Small intestine (tissue), 7 donors: ENCODE measurements around the gene CASTOR2. TPM values are rescaled to one million over a fixed set of nuclear protein-coding genes. Genes with fewer than 3 reads are reported as not detected.
"Not testable (repeated sequence)": the region's sequence is repeated elsewhere in the genome, so short reads cannot be mapped to it uniquely, and the experiment has no call there.

ENCODE experiments used
- DNase-seq, 2 donors: peaks; one replicate each; pipeline versions ENCODE4 v3.0.0 to v3.0.0-alpha.2; 2013
- FAIRE-seq: peaks from 2 replicates; lab custom pipeline; 2012; peaks lifted over from hg19 to GRCh38; lab: Jason Lieb, UNC
- H3K27ac ChIP-seq, 3 donors: one replicate each; pipeline ENCODE4 v1.5.1; 2013; ENCODE audit warnings: low read length in 2 of 3, mild to moderate bottlenecking in 2 of 3, control low read depth in 1 of 3, inconsistent platforms in 1 of 3, low read depth in 1 of 3, moderate library complexity in 1 of 3
- H3K27me3 ChIP-seq, 3 donors: one replicate each; pipeline ENCODE4 v1.6.1; 2013; ENCODE audit warnings: low read length in 3 of 3, inconsistent platforms in 1 of 3; ENCODE audit not compliant: control insufficient read depth in 3 of 3, insufficient read depth in 3 of 3
- H3K36me3 ChIP-seq, 3 donors: one replicate each; pipeline ENCODE4 v1.6.1; 2013; ENCODE audit warnings: low read length in 3 of 3, inconsistent platforms in 1 of 3, low read depth in 1 of 3, mild to moderate bottlenecking in 1 of 3, moderate library complexity in 1 of 3; ENCODE audit not compliant: control insufficient read depth in 3 of 3, insufficient read depth in 2 of 3
- H3K4me1 ChIP-seq, 3 donors: one replicate each; pipeline ENCODE4 v1.6.1; 2013; ENCODE audit warnings: low read length in 2 of 3, inconsistent platforms in 1 of 3, low read depth in 1 of 3, mild to moderate bottlenecking in 1 of 3, moderate library complexity in 1 of 3; ENCODE audit not compliant: control insufficient read depth in 3 of 3, insufficient read depth in 2 of 3
- H3K4me3 ChIP-seq, 3 donors: one replicate each; pipeline ENCODE4 v1.5.1; 2013; ENCODE audit warnings: low read length in 3 of 3, control low read depth in 1 of 3, inconsistent platforms in 1 of 3, low read depth in 1 of 3, mild to moderate bottlenecking in 1 of 3, moderate library complexity in 1 of 3
- H3K9me3 ChIP-seq, 2 donors: one replicate each; pipeline ENCODE4 v1.6.1; 2013; ENCODE audit warnings: low read depth in 1 of 2, low read length in 1 of 2; ENCODE audit not compliant: control insufficient read depth in 2 of 2, insufficient read depth in 1 of 2
- WGBS, 3 donors: extraction: QIAGEN DNeasy Blood & Tissue Kit; methylation state at CpG; one replicate each; pipeline ENCODE4 v1.1.7; 2013; 5-methylcytosine and 5-hydroxymethylcytosine counted together
- polyA plus RNA-seq, 4 donors: library from polyadenylated mRNA; stranded (reverse) in 3 of 4; unstranded in 1 of 4; fragments of 200-250 nt in 3 of 4; fragments of 120-200 nt in 1 of 4; gene quantifications; one replicate each; pipeline versions ENCODE4 v1.2.1 to v1.2.3, GENCODE V29; 2013
- donor health status: healthy with polysubstance abuse.
- donor health status: control.
- donor health status: control.
- donor health status: Bipolar disorder and iron deficiency.
- donor health status: healthy.

The CASTOR2 gene
- polyA plus RNA-seq, 4 donors = 0.67 to 4.5 (median 1.6) TPM

DNA sequence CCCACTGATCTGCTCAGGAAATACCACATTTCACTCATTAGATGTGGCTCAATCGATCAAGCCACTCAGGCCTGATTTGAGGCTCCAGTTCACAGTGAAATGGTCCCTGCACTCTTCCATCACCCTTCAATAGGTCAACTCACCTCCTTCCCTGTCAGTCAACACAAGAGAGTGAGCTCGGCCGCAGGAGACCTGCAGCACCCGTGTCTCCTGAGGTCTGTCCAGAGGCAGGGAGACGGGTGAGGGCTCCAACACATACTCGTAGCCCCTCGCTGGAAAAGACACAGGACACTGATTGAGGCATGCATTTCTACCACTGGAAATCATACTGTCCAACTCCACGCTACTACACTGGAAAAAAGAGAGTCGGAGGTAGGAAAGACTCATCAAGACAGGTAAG is 102.0 kb downstream of the CASTOR2 start:
- 97 to 98% (median 98%) methylated on average over 9 of the region's 9 CpGs for WGBS, 3 donors
- DNase-seq (no peak), FAIRE-seq (no peak)
- Histone ChIP-seq H3K4me1 (no peaks in the 10 kb centered on the region), H3K4me3 (no peak overlapping the region), H3K27ac (no peak overlapping the region), H3K9me3 (no peaks in the 10 kb centered on the region), H3K36me3 (peaks cover 20 to 90% (median 24%) of the 10 kb centered on the region in 3 donors), H3K27me3 (no peaks in the 10 kb centered on the region)

- 1 to 8% (median 7%) methylated on average over 9 of the region's 9 CpGs for WGBS, 3 donors
- no peaks in the 10 kb centered on the region for H3K9me3 ChIP-seq
- FAIRE-seq (no peak), DNase-seq (no peak)
- peaks cover 6 to 32% (median 8%) of the 10 kb centered on the region in 3 donors for H3K36me3 ChIP-seq
- no peaks in the 10 kb centered on the region for H3K27me3 ChIP-seq
- peak overlapping the region; percentile 23 to 94 (median 77) for H3K27ac ChIP-seq
- H3K4me3 ChIP-seq = peak overlapping the region; percentile 63 to 92 (median 88)
- peaks cover 0 to 4% (median 2%) of the 10 kb centered on the region in 3 donors for H3K4me1 ChIP-seq
These were observed 108.4 kb downstream of the CASTOR2 start for GRCh38 chr7:75072981-75073283.

- DNase-seq, H3K4me1 ChIP-seq, FAIRE-seq, H3K9me3 ChIP-seq, H3K27me3 ChIP-seq: not testable (repeated sequence)
- WGBS, 3 donors = 74 to 77% (median 76%) methylated on average over 4 to 6 of the region's 8 CpGs
- Histone ChIP-seq H3K36me3 (peaks cover 3 to 20% (median 5%) of the 10 kb centered on the region in 3 donors), H3K27ac (peak overlapping the region in 1 of 3 donors; percentile 72), H3K4me3 (peak overlapping the region in 2 of 3 donors; percentile 63 to 92)
These were observed 109.7 kb downstream of the CASTOR2 start for GRCh38 chr7:75074262-75074641.

Other genes starting within 250 kb of the CASTOR2 start
- gene NCF1, start 190.7 kb upstream of the CASTOR2 start, polyA plus RNA-seq = 10 to 100 TPM in 1 of 4 donors, 1 to 10 TPM in 2, under 1 TPM in 1; 0.89 to 13.5 (median 5.3) TPM
- gene GTF2IRD2, start 113.1 kb upstream of the CASTOR2 start, polyA plus RNA-seq = 10 to 100 TPM in 2 of 4 donors, 1 to 10 TPM in 2; 2.2 to 22.0 (median 12.1) TPM
- gene RCC1L, start 109.1 kb downstream of the CASTOR2 start, polyA plus RNA-seq = 10 to 100 TPM; 24.0 to 45.1 (median 29.2) TPM
- gene GTF2IRD2B, start 127.9 kb downstream of the CASTOR2 start, polyA plus RNA-seq = 10 to 100 TPM in 3 of 4 donors, 1 to 10 TPM in 1; 5.1 to 38.6 (median 10.4) TPM